ENCODE results near the gene CRIM1.

The CRIM1 gene

GRCh38 chr2:36416370-36417165, 61.0 kb downstream of the CRIM1 start:
- no peak overlapping the region for H3K9ac ChIP-seq (ENCODE audit: low read length)
- no peak overlapping the region for H3K4me3 ChIP-seq (ENCODE audit: low read depth in 1 of 2, low read length in 2 of 2)
- H3K9me3 ChIP-seq (ENCODE audit: low read length), result no peaks in the 10 kb centered on the region
- peaks cover 26% of the 10 kb centered on the region for H3K4me1 ChIP-seq (ENCODE audit: insufficient read depth, low read length)
- no peaks in the 10 kb centered on the region for H3K36me3 ChIP-seq (ENCODE audit: insufficient read depth, low read length)
- H3K27ac ChIP-seq (ENCODE audit: low read depth, low read length), result no peak overlapping the region
- no peaks in the 10 kb centered on the region for H3K27me3 ChIP-seq (ENCODE audit: control insufficient read depth in 1 of 2, insufficient read depth in 2 of 2, low read length in 2 of 2)

- no peak overlapping the region for H3K27ac ChIP-seq (ENCODE audit: low read depth, low read length)
- H3K4me1 ChIP-seq (ENCODE audit: insufficient read depth, low read length), result peaks cover 13% of the 10 kb centered on the region
- no peaks in the 10 kb centered on the region for H3K27me3 ChIP-seq (ENCODE audit: control insufficient read depth in 1 of 2, insufficient read depth in 2 of 2, low read length in 2 of 2)
- no peaks in the 10 kb centered on the region for H3K9me3 ChIP-seq (ENCODE audit: low read length)
- H3K9ac ChIP-seq (ENCODE audit: low read length), result no peak overlapping the region
- H3K36me3 ChIP-seq (ENCODE audit: insufficient read depth, low read length), result no peaks in the 10 kb centered on the region
- no peak overlapping the region for H3K4me3 ChIP-seq (ENCODE audit: low read depth in 1 of 2, low read length in 2 of 2)
Measured at GRCh38 chr2:36420569-36421181, 65.1 kb downstream of the CRIM1 start.

GRCh38 chr2:36421379-36421778, 65.8 kb downstream of the CRIM1 start:
- H3K27ac ChIP-seq (ENCODE audit: low read depth, low read length), result no peak overlapping the region
- H3K9me3 ChIP-seq (ENCODE audit: low read length), result no peaks in the 10 kb centered on the region
- peaks cover 9% of the 10 kb centered on the region for H3K4me1 ChIP-seq (ENCODE audit: insufficient read depth, low read length)
- no peak overlapping the region for H3K9ac ChIP-seq (ENCODE audit: low read length)
- no peaks in the 10 kb centered on the region for H3K27me3 ChIP-seq (ENCODE audit: control insufficient read depth in 1 of 2, insufficient read depth in 2 of 2, low read length in 2 of 2)
- no peaks in the 10 kb centered on the region for H3K36me3 ChIP-seq (ENCODE audit: insufficient read depth, low read length)
- no peak overlapping the region for H3K4me3 ChIP-seq (ENCODE audit: low read depth in 1 of 2, low read length in 2 of 2)

- H3K27me3 ChIP-seq (ENCODE audit: control insufficient read depth in 1 of 2, insufficient read depth in 2 of 2, low read length in 2 of 2), result no peaks in the 10 kb centered on the region
- H3K4me3 ChIP-seq (ENCODE audit: low read depth in 1 of 2, low read length in 2 of 2), result no peak overlapping the region
- H3K9ac ChIP-seq (ENCODE audit: low read length), result no peak overlapping the region
- no peaks in the 10 kb centered on the region for H3K4me1 ChIP-seq (ENCODE audit: insufficient read depth, low read length)
- H3K36me3 ChIP-seq (ENCODE audit: insufficient read depth, low read length), result no peaks in the 10 kb centered on the region
- H3K27ac ChIP-seq (ENCODE audit: low read depth, low read length), result no peak overlapping the region
- no peaks in the 10 kb centered on the region for H3K9me3 ChIP-seq (ENCODE audit: low read length)
Measured at GRCh38 chr2:36423172-36423571, 67.6 kb downstream of the CRIM1 start.

GRCh38 chr2:36423619-36424120, 68.1 kb downstream of the CRIM1 start:
- no peak overlapping the region for H3K27ac ChIP-seq (ENCODE audit: low read depth, low read length)
- no peaks in the 10 kb centered on the region for H3K27me3 ChIP-seq (ENCODE audit: control insufficient read depth in 1 of 2, insufficient read depth in 2 of 2, low read length in 2 of 2)
- H3K4me3 ChIP-seq (ENCODE audit: low read depth in 1 of 2, low read length in 2 of 2), result no peak overlapping the region
- H3K9me3 ChIP-seq (ENCODE audit: low read length), result no peaks in the 10 kb centered on the region
- H3K4me1 ChIP-seq (ENCODE audit: insufficient read depth, low read length), result no peaks in the 10 kb centered on the region
- H3K9ac ChIP-seq (ENCODE audit: low read length), result no peak overlapping the region
- H3K36me3 ChIP-seq (ENCODE audit: insufficient read depth, low read length), result no peaks in the 10 kb centered on the region

- H3K27ac ChIP-seq (ENCODE audit: low read depth, low read length), result no peak overlapping the region
- no peak overlapping the region for H3K9ac ChIP-seq (ENCODE audit: low read length)
- no peak overlapping the region for H3K4me3 ChIP-seq (ENCODE audit: low read depth in 1 of 2, low read length in 2 of 2)
- H3K36me3 ChIP-seq (ENCODE audit: insufficient read depth, low read length), result no peaks in the 10 kb centered on the region
- H3K9me3 ChIP-seq (ENCODE audit: low read length), result no peaks in the 10 kb centered on the region
- peaks cover 11% of the 10 kb centered on the region for H3K4me1 ChIP-seq (ENCODE audit: insufficient read depth, low read length)
- H3K27me3 ChIP-seq (ENCODE audit: control insufficient read depth in 1 of 2, insufficient read depth in 2 of 2, low read length in 2 of 2), result no peaks in the 10 kb centered on the region
Measured at GRCh38 chr2:36425608-36426355, 70.2 kb downstream of the CRIM1 start.

- H3K27ac ChIP-seq (ENCODE audit: low read depth, low read length), result no peak overlapping the region
- no peaks in the 10 kb centered on the region for H3K36me3 ChIP-seq (ENCODE audit: insufficient read depth, low read length)
- no peaks in the 10 kb centered on the region for H3K27me3 ChIP-seq (ENCODE audit: control insufficient read depth in 1 of 2, insufficient read depth in 2 of 2, low read length in 2 of 2)
- H3K9me3 ChIP-seq (ENCODE audit: low read length), result no peaks in the 10 kb centered on the region
- H3K9ac ChIP-seq (ENCODE audit: low read length), result no peak overlapping the region
- H3K4me1 ChIP-seq (ENCODE audit: insufficient read depth, low read length), result peaks cover 26% of the 10 kb centered on the region
- no peak overlapping the region for H3K4me3 ChIP-seq (ENCODE audit: low read depth in 1 of 2, low read length in 2 of 2)
Measured at GRCh38 chr2:36427790-36428243, 72.2 kb downstream of the CRIM1 start.

GRCh38 chr2:36430549-36430948, 75.0 kb downstream of the CRIM1 start:
- Histone ChIP-seq H3K27me3 (ENCODE audit: control insufficient read depth in 1 of 2, insufficient read depth in 2 of 2, low read length in 2 of 2) (no peaks in the 10 kb centered on the region), H3K4me3 (ENCODE audit: low read depth in 1 of 2, low read length in 2 of 2) (no peak overlapping the region), H3K4me1 (ENCODE audit: insufficient read depth, low read length) (peaks cover 37% of the 10 kb centered on the region), H3K27ac (ENCODE audit: low read depth, low read length) (no peak overlapping the region), H3K9ac (ENCODE audit: low read length) (no peak overlapping the region), H3K9me3 (ENCODE audit: low read length) (no peaks in the 10 kb centered on the region), H3K36me3 (ENCODE audit: insufficient read depth, low read length) (no peaks in the 10 kb centered on the region)

- no peak overlapping the region for H3K27ac ChIP-seq (ENCODE audit: low read depth, low read length)
- H3K27me3 ChIP-seq (ENCODE audit: control insufficient read depth in 1 of 2, insufficient read depth in 2 of 2, low read length in 2 of 2), result no peaks in the 10 kb centered on the region
- H3K4me3 ChIP-seq (ENCODE audit: low read depth in 1 of 2, low read length in 2 of 2), result no peak overlapping the region
- H3K9ac ChIP-seq (ENCODE audit: low read length), result no peak overlapping the region
- no peaks in the 10 kb centered on the region for H3K36me3 ChIP-seq (ENCODE audit: insufficient read depth, low read length)
- peaks cover 37% of the 10 kb centered on the region for H3K4me1 ChIP-seq (ENCODE audit: insufficient read depth, low read length)
- no peaks in the 10 kb centered on the region for H3K9me3 ChIP-seq (ENCODE audit: low read length)
Measured at GRCh38 chr2:36432479-36432878, 76.9 kb downstream of the CRIM1 start.

GRCh38 chr2:36433311-36434217, 78.0 kb downstream of the CRIM1 start:
- H3K9ac ChIP-seq (ENCODE audit: low read length), result no peak overlapping the region
- H3K4me1 ChIP-seq (ENCODE audit: insufficient read depth, low read length), result peaks cover 37% of the 10 kb centered on the region
- no peaks in the 10 kb centered on the region for H3K9me3 ChIP-seq (ENCODE audit: low read length)
- H3K36me3 ChIP-seq (ENCODE audit: insufficient read depth, low read length), result no peaks in the 10 kb centered on the region
- no peaks in the 10 kb centered on the region for H3K27me3 ChIP-seq (ENCODE audit: control insufficient read depth in 1 of 2, insufficient read depth in 2 of 2, low read length in 2 of 2)
- H3K4me3 ChIP-seq (ENCODE audit: low read depth in 1 of 2, low read length in 2 of 2), result peak overlapping the region in 1 of 2 donors; percentile 25
- no peak overlapping the region for H3K27ac ChIP-seq (ENCODE audit: low read depth, low read length)
